Measurements from ENCODE around the gene HECTD1.
"Not testable (repeated sequence)": the region's sequence is repeated elsewhere in the genome, so short reads cannot be mapped to it uniquely, and the experiment has no call there.

The HECTD1 gene

GRCh38 chr14:31192544-31192943 lies 15.0 kb downstream of the HECTD1 start:
- DNase-seq = not testable (repeated sequence)

GRCh38 chr14:31190717-31191263 lies 16.8 kb downstream of the HECTD1 start:
- DNase-seq = no peak

GRCh38 chr14:31190219-31190603 lies 17.4 kb downstream of the HECTD1 start:
- DNase-seq = no peak

GRCh38 chr14:31189346-31190218 lies 18.0 kb downstream of the HECTD1 start:
- DNase-seq = no peak

- DNase-seq = no peak
Measured at GRCh38 chr14:31188744-31189143, 18.8 kb downstream of the HECTD1 start.

GRCh38 chr14:31182016-31182415 lies 25.6 kb downstream of the HECTD1 start:
- not testable (repeated sequence) for DNase-seq

- no peak for DNase-seq
Measured at GRCh38 chr14:31181271-31181670, 26.3 kb downstream of the HECTD1 start.

GRCh38 chr14:31180299-31181051 lies 27.1 kb downstream of the HECTD1 start:
- no peak for DNase-seq

- no peak for DNase-seq
Measured at GRCh38 chr14:31174433-31174832, 33.2 kb downstream of the HECTD1 start.

GRCh38 chr14:31173120-31173837 lies 34.3 kb downstream of the HECTD1 start:
- DNase-seq = no peak

GRCh38 chr14:31172084-31172483 lies 35.5 kb downstream of the HECTD1 start:
- DNase-seq = no peak

GRCh38 chr14:31170411-31170810 lies 37.2 kb downstream of the HECTD1 start:
- no peak for DNase-seq

GRCh38 chr14:31169877-31170276 lies 37.7 kb downstream of the HECTD1 start:
- no peak for DNase-seq

- no peak for DNase-seq
Measured at GRCh38 chr14:31167032-31167431, 40.6 kb downstream of the HECTD1 start.

- DNase-seq = no peak
Measured at GRCh38 chr14:31166271-31166561, 41.4 kb downstream of the HECTD1 start.

- no peak for DNase-seq
Measured at GRCh38 chr14:31164115-31164514, 43.5 kb downstream of the HECTD1 start.

GRCh38 chr14:31162910-31163649 lies 44.5 kb downstream of the HECTD1 start:
- DNase-seq = no peak

- no peak for DNase-seq
Measured at GRCh38 chr14:31161274-31161673, 46.3 kb downstream of the HECTD1 start.

- DNase-seq = no peak
Measured at GRCh38 chr14:31159682-31160296, 47.8 kb downstream of the HECTD1 start.

- DNase-seq = no peak
Measured at GRCh38 chr14:31154956-31155355, 52.6 kb downstream of the HECTD1 start.

GRCh38 chr14:31142455-31143087 lies 65.0 kb downstream of the HECTD1 start:
- DNase-seq = no peak

Data from SW 1271 (cell line).